GM10266 (cell line): ENCODE data around the gene IMPG2.

Experiments
- DNase-seq: peaks from one replicate; pipeline ENCODE4 v3.0.0; 2012; ENCODE audit errors: extremely low spot score
- CTCF ChIP-seq: IDR thresholded peaks from 2 replicates; pipeline ENCODE4 v1.5.1; 2012; ENCODE audit warnings: mild to moderate bottlenecking, low read depth; ENCODE audit not compliant: control insufficient read depth, insufficient read depth; ENCODE audit errors: missing control alignments

IMPG2 gene

GRCh38 chr3:101177577-101177976 is 142.8 kb downstream of the IMPG2 start:
- no peak for TF ChIP-seq CTCF
- DNase-seq, result no peak
